ENCODE results near the gene CHMP5.

The CHMP5 gene

DNA sequence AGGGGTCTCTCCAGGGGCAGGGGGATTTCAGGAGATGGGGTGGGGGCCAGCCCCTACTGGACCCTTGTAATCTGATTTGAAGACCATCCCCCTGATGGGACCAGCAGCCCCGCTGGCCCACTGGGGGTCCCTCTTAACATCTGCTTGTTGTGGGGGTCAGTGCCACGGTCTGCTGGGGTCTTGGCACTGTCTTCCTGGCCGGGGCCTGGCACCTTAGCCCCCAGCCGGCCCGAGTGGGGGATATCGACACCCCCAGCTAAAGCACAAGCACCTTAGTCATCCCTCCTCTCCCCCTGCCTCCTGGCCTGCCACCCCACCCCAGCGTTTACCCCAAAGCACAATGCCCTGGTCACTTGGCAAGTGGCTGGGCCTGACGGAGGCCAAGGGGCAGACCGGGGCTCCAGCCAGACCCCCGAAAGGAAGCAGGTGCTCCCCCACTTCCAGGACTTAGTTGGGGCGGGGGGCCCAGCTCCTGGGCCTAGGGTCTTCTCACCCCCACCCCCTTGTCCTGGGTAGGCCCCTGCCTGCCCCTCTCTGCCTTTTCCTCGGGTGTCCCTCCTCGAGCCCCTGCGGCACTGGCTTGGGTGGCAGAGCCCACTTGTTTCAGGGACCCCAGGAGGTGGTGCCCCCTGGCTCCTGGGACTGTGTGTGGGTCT, 24.1 kb downstream of the CHMP5 start:
- no peaks in the 10 kb centered on the region for H3K9me3 ChIP-seq (replicated peaks in 1 of 2; ENCODE audit: control insufficient read depth in 2 of 2, insufficient read depth in 1 of 2, low read depth in 1 of 2, low read length in 2 of 2)
- no peaks in the 10 kb centered on the region for H3K27me3 ChIP-seq (ENCODE audit: control insufficient read depth in 3 of 3, insufficient read depth in 3 of 3, low read depth in 1 of 3, low read length in 3 of 3)
- no peak overlapping the region for H3K23ac ChIP-seq (ENCODE audit: low read depth, low read length, poor library complexity)
- no peak overlapping the region for H4K8ac ChIP-seq (ENCODE audit: low read depth, low read length)
- H3K79me1 ChIP-seq (ENCODE audit: low read depth, low read length) = peaks cover 5% of the 10 kb centered on the region
- WGBS, 2 donors (ENCODE audit: extremely low coverage in 2 of 2, insufficient read length in 2 of 2, insufficient replicate concordance in 1 of 2) = no CpG with 5 or more reads among the region's 14 CpGs
- no peak overlapping the region for H3K9ac ChIP-seq (ENCODE audit: low read depth, low read length, poor library complexity)
- H3K4me2 ChIP-seq (ENCODE audit: insufficient read depth, low read length, poor library complexity, severe bottlenecking) = peak overlapping the region; percentile 11
- no peak overlapping the region for H2AFZ ChIP-seq (ENCODE audit: low read length)
- no peak overlapping the region for H2BK5ac ChIP-seq (ENCODE audit: low read length)
- peaks cover 0 to 1% of the 10 kb centered on the region in 2 donors for H3K4me1 ChIP-seq (ENCODE audit: control insufficient read depth in 2 of 2, insufficient read depth in 1 of 2, low read depth in 1 of 2, low read length in 2 of 2)
- no peak overlapping the region for H3K4ac ChIP-seq (ENCODE audit: low read length)
- peaks cover 4 to 23% of the 10 kb centered on the region in 2 donors for H3K36me3 ChIP-seq (replicated peaks in 1 of 2; ENCODE audit: control insufficient read depth in 2 of 2, insufficient read depth in 2 of 2, low read length in 2 of 2)
- peak overlapping the region; percentile 90 for H2AK5ac ChIP-seq (ENCODE audit: low read depth, low read length)
- H3K14ac ChIP-seq (ENCODE audit: low read length) = no peak overlapping the region
- H3K27ac ChIP-seq (replicated peaks; ENCODE audit: low read length) = no peak overlapping the region
- H2BK12ac ChIP-seq (ENCODE audit: low read length) = no peak overlapping the region
- no peak overlapping the region for H3K18ac ChIP-seq (ENCODE audit: low read length)
- DNase-seq (ENCODE audit: low spot score) = no peak
- H4K91ac ChIP-seq (ENCODE audit: low read depth, low read length, poor library complexity) = no peak overlapping the region
- H2BK15ac ChIP-seq (ENCODE audit: low read length) = no peak overlapping the region
- H2BK120ac ChIP-seq (ENCODE audit: low read depth, low read length) = no peak overlapping the region
- H3K4me3 ChIP-seq (ENCODE audit: low read length in 2 of 2) = peak overlapping the region in 1 of 2 donors; percentile 79

DNA sequence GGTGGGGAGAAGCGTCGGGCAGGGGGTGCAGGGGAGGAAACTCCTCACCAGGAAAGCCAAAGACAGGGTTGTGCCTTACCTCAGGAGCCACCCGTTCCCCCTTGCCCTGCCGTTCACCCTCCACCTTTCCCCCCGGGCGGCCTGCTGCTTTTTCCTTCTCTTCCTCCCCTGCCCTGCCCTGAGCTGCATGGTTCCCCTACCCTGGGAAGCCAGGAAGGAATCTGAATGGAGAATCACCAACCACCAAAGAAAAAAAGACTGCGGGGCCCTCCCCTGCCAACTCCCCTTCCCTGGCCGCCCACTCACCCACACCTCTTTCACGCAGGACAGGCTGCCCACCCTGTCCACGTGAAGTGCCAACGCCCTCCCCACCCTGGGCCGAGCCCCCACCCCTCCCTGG, 24.6 kb downstream of the CHMP5 start:
- Histone ChIP-seq H2BK15ac (ENCODE audit: low read length) (no peak overlapping the region), H2BK12ac (ENCODE audit: low read length) (no peak overlapping the region), H3K27me3 (ENCODE audit: control insufficient read depth in 3 of 3, insufficient read depth in 3 of 3, low read depth in 1 of 3, low read length in 3 of 3) (no peaks in the 10 kb centered on the region), H3K4me1 (ENCODE audit: control insufficient read depth in 2 of 2, insufficient read depth in 1 of 2, low read depth in 1 of 2, low read length in 2 of 2) (peaks cover 0 to 1% of the 10 kb centered on the region in 2 donors), H3K4ac (ENCODE audit: low read length) (no peak overlapping the region), H2AK5ac (ENCODE audit: low read depth, low read length) (peak overlapping the region; percentile 90), H3K23ac (ENCODE audit: low read depth, low read length, poor library complexity) (no peak overlapping the region), H3K18ac (ENCODE audit: low read length) (no peak overlapping the region), H3K4me3 (ENCODE audit: low read length in 2 of 2) (peak overlapping the region in 1 of 2 donors; percentile 79), H3K79me1 (ENCODE audit: low read depth, low read length) (peaks cover 5% of the 10 kb centered on the region), H3K9ac (ENCODE audit: low read depth, low read length, poor library complexity) (no peak overlapping the region), H4K91ac (ENCODE audit: low read depth, low read length, poor library complexity) (no peak overlapping the region), H3K36me3 (replicated peaks in 1 of 2; ENCODE audit: control insufficient read depth in 2 of 2, insufficient read depth in 2 of 2, low read length in 2 of 2) (peaks cover 5 to 28% of the 10 kb centered on the region in 2 donors), H3K4me2 (ENCODE audit: insufficient read depth, low read length, poor library complexity, severe bottlenecking) (peak overlapping the region; percentile 57), H3K9me3 (replicated peaks in 1 of 2; ENCODE audit: control insufficient read depth in 2 of 2, insufficient read depth in 1 of 2, low read depth in 1 of 2, low read length in 2 of 2) (no peaks in the 10 kb centered on the region), H2BK5ac (ENCODE audit: low read length) (no peak overlapping the region), H2AFZ (ENCODE audit: low read length) (no peak overlapping the region), H2BK120ac (ENCODE audit: low read depth, low read length) (no peak overlapping the region), H3K14ac (ENCODE audit: low read length) (no peak overlapping the region), H4K8ac (ENCODE audit: low read depth, low read length) (no peak overlapping the region), H3K27ac (replicated peaks; ENCODE audit: low read length) (no peak overlapping the region)
- DNase-seq (ENCODE audit: low spot score) = no peak
- WGBS, 2 donors (ENCODE audit: extremely low coverage in 2 of 2, insufficient read length in 2 of 2, insufficient replicate concordance in 1 of 2) = no CpG with 5 or more reads among the region's 12 CpGs

DNA sequence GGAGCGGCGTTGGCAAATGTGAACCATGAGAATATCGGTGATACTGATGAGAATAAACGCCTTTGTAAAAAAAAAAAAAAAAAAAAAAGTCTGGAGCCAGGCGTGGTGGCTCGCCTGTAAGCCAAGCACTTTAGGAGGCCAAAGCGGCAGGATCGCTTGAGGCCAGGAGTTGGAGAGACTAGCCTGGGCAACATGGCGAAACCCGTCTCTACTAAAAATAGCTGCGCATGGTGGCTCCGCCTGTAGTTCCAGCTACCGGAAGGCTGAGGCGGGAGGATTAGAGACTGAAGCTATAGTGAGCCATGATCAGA, 25.0 kb downstream of the CHMP5 start:
- Histone ChIP-seq H2AFZ (ENCODE audit: low read length) (peak overlapping the region; percentile 91), H3K4ac (ENCODE audit: low read length) (no peak overlapping the region), H3K18ac (ENCODE audit: low read length) (peak overlapping the region; percentile 5), H2BK15ac (ENCODE audit: low read length) (no peak overlapping the region), H3K23ac (ENCODE audit: low read depth, low read length, poor library complexity) (no peak overlapping the region), H2AK5ac (ENCODE audit: low read depth, low read length) (peak overlapping the region; percentile 90), H3K27me3 (ENCODE audit: control insufficient read depth in 3 of 3, insufficient read depth in 3 of 3, low read depth in 1 of 3, low read length in 3 of 3) (no peaks in the 10 kb centered on the region), H2BK12ac (ENCODE audit: low read length) (no peak overlapping the region), H3K9ac (ENCODE audit: low read depth, low read length, poor library complexity) (peak overlapping the region; percentile 71), H3K27ac (replicated peaks; ENCODE audit: low read length) (peak overlapping the region; percentile 57), H2BK120ac (ENCODE audit: low read depth, low read length) (no peak overlapping the region), H3K4me1 (ENCODE audit: control insufficient read depth in 2 of 2, insufficient read depth in 1 of 2, low read depth in 1 of 2, low read length in 2 of 2) (peaks cover 0 to 1% of the 10 kb centered on the region in 2 donors), H3K14ac (ENCODE audit: low read length) (no peak overlapping the region), H3K4me2 (ENCODE audit: insufficient read depth, low read length, poor library complexity, severe bottlenecking) (peak overlapping the region; percentile 47), H3K9me3 (replicated peaks in 1 of 2; ENCODE audit: control insufficient read depth in 2 of 2, insufficient read depth in 1 of 2, low read depth in 1 of 2, low read length in 2 of 2) (no peaks in the 10 kb centered on the region), H4K91ac (ENCODE audit: low read depth, low read length, poor library complexity) (no peak overlapping the region), H3K79me1 (ENCODE audit: low read depth, low read length) (peaks cover 5% of the 10 kb centered on the region), H3K36me3 (replicated peaks in 1 of 2; ENCODE audit: control insufficient read depth in 2 of 2, insufficient read depth in 2 of 2, low read length in 2 of 2) (peaks cover 9 to 32% of the 10 kb centered on the region in 2 donors), H4K8ac (ENCODE audit: low read depth, low read length) (no peak overlapping the region), H2BK5ac (ENCODE audit: low read length) (no peak overlapping the region), H3K4me3 (ENCODE audit: low read length in 2 of 2) (peak overlapping the region; percentile 79 to 98)
- DNase-seq (ENCODE audit: low spot score) = no peak
- WGBS, 2 donors (ENCODE audit: extremely low coverage in 2 of 2, insufficient read length in 2 of 2, insufficient replicate concordance in 1 of 2) = no CpG with 5 or more reads among the region's 14 CpGs

- Histone ChIP-seq H3K18ac (ENCODE audit: low read length) (peak within 1 kb of the TSS; percentile 5), H3K4me3 (ENCODE audit: low read length in 2 of 2) (peak within 1 kb of the TSS; percentile 79 to 98), H3K27me3 (ENCODE audit: control insufficient read depth in 3 of 3, insufficient read depth in 3 of 3, low read depth in 1 of 3, low read length in 3 of 3) (no peaks in the 10 kb centered on the region), H2AK5ac (ENCODE audit: low read depth, low read length) (peak within 1 kb of the TSS; percentile 90), H3K79me1 (ENCODE audit: low read depth, low read length) (peaks cover 7% of the 10 kb centered on the region), H2BK5ac (ENCODE audit: low read length) (no peak within 1 kb of the TSS), H3K4me1 (ENCODE audit: control insufficient read depth in 2 of 2, insufficient read depth in 1 of 2, low read depth in 1 of 2, low read length in 2 of 2) (peaks cover 0 to 1% of the 10 kb centered on the region in 2 donors), H3K23ac (ENCODE audit: low read depth, low read length, poor library complexity) (peak within 1 kb of the TSS; percentile 6), H2AFZ (ENCODE audit: low read length) (peak within 1 kb of the TSS; percentile 91), H4K91ac (ENCODE audit: low read depth, low read length, poor library complexity) (no peak within 1 kb of the TSS), H3K4ac (ENCODE audit: low read length) (no peak within 1 kb of the TSS), H3K4me2 (ENCODE audit: insufficient read depth, low read length, poor library complexity, severe bottlenecking) (peak within 1 kb of the TSS; percentile 87), H4K8ac (ENCODE audit: low read depth, low read length) (no peak within 1 kb of the TSS), H2BK15ac (ENCODE audit: low read length) (no peak within 1 kb of the TSS), H3K27ac (replicated peaks; ENCODE audit: low read length) (peak within 1 kb of the TSS; percentile 57), H3K36me3 (replicated peaks in 1 of 2; ENCODE audit: control insufficient read depth in 2 of 2, insufficient read depth in 2 of 2, low read length in 2 of 2) (peaks cover 12 to 38% of the 10 kb centered on the region in 2 donors), H2BK12ac (ENCODE audit: low read length) (no peak within 1 kb of the TSS), H3K14ac (ENCODE audit: low read length) (no peak within 1 kb of the TSS), H3K9me3 (replicated peaks in 1 of 2; ENCODE audit: control insufficient read depth in 2 of 2, insufficient read depth in 1 of 2, low read depth in 1 of 2, low read length in 2 of 2) (no peaks in the 10 kb centered on the region), H2BK120ac (ENCODE audit: low read depth, low read length) (no peak within 1 kb of the TSS), H3K9ac (ENCODE audit: low read depth, low read length, poor library complexity) (peak within 1 kb of the TSS; percentile 85)
- DNase-seq (ENCODE audit: low spot score) = peak; percentile 95
- no CpG with 5 or more reads among the region's 63 CpGs for WGBS, 2 donors (ENCODE audit: extremely low coverage in 2 of 2, insufficient read length in 2 of 2, insufficient replicate concordance in 1 of 2)
These were observed 25.6 kb downstream of the CHMP5 start, which contains the start of gene NFX1 for GRCh38 chr9:33290247-33291030. TSS of gene NFX1 (plus strand) at chr9:33290516. CDS start at chr9:33290573, 57 bp downstream.

Measured in neuronal stem cell (in vitro differentiated cells).